Testis (tissue), 3 donors: Measurements from ENCODE around the gene YAE1. TPM values are rescaled to one million over a fixed set of nuclear protein-coding genes. Genes with fewer than 3 reads are reported as not detected.

ENCODE experiments used
- DNase-seq: peaks from one replicate; pipeline ENCODE4 v3.0.0-alpha.2; 2019
- H3K27ac ChIP-seq, 2 donors: fragments of 200-600 bp; sonication (generic); one replicate each; pipeline ENCODE4 v1.5.1; 2019
- H3K27me3 ChIP-seq: fragments of 200-600 bp; sonication (generic); one replicate; pipeline ENCODE4 v1.5.1; 2019
- H3K36me3 ChIP-seq: fragments of 200-600 bp; sonication (generic); one replicate; pipeline ENCODE4 v1.5.1; 2017; ENCODE audit warnings: low read depth; ENCODE audit errors: missing control alignments
- H3K4me1 ChIP-seq: fragments of 200-600 bp; sonication (generic); one replicate; pipeline ENCODE4 v1.5.1; 2019
- H3K4me3 ChIP-seq, 2 donors: fragments of 200-600 bp; sonication (generic); one replicate each; pipeline ENCODE4 v1.5.1; 2017 to 2019
- H3K9me3 ChIP-seq: fragments of 200-600 bp; sonication (generic); one replicate; pipeline ENCODE4 v1.5.1; 2017
- CTCF ChIP-seq, 3 experiments: fragments of 450-650 bp in 2 of 3; fragments of 200-600 bp in 1 of 3; sonication (generic) in 1 of 3; IDR thresholded peaks; one replicate each; pipeline ENCODE4 v1.5.1; 2016 to 2019; ENCODE audit warnings: antibody characterized with exemption in 3 of 3, mild to moderate bottlenecking in 2 of 3, moderate library complexity in 1 of 3
- POLR2A ChIP-seq: fragments of 450-650 bp; IDR thresholded peaks from one replicate; pipeline ENCODE4 v1.6.1; 2017; ENCODE audit warnings: antibody characterized with exemption, mild to moderate bottlenecking, moderate library complexity
- WGBS, 2 donors: methylation state at CpG; one replicate each; pipeline ENCODE4 v1.1.5; 2018; 5-methylcytosine and 5-hydroxymethylcytosine counted together
- intact Hi-C: fragments of 100-400 bp; cut with DNase I; formaldehyde crosslinking; loops from one replicate; pipeline ENCODE4 v1.15.1; 2023; ENCODE audit warnings: low total_unique reads
- polyA plus RNA-seq: library from polyadenylated mRNA; stranded (reverse); fragments of 350-450 nt; fragmentation: Illumina TruSeq; extraction: RNeasy Lipid Tissue Mini Kit (QIAGEN cat#74804); gene quantifications from one replicate; pipeline ENCODE4 v1.2.3, GENCODE V29; 2014; ENCODE audit warnings: low read depth, low replicate concordance; ENCODE audit not compliant: insufficient read depth
- total RNA-seq, 2 donors: library from RNA; depleted of rRNA; stranded (reverse); fragments of >200 nt; gene quantifications; one replicate each; pipeline ENCODE4 v1.2.3, GENCODE V29; 2016

Gene YAE1
- total and polyA plus RNA-seq, 3 donors from 2014 or later: 28.5 to 39.0 (median 32.0) TPM

GRCh38 chr7:39526666-39527065, 39.5 kb upstream of the YAE1 start:
- intact Hi-C loops: no loop called here
- H3K27me3 ChIP-seq: no peaks in the 10 kb centered on the region
- H3K9me3 ChIP-seq: no peaks in the 10 kb centered on the region
- no peaks in the 10 kb centered on the region for H3K4me1 ChIP-seq
- TF ChIP-seq CTCF (IDR thresholded peaks at IDR 0.05) (no peak), POLR2A (no peak)
- no peaks in the 10 kb centered on the region for H3K36me3 ChIP-seq
- no peak overlapping the region for H3K27ac ChIP-seq
- no peak overlapping the region for H3K4me3 ChIP-seq
- no peak for DNase-seq

- no peaks in the 10 kb centered on the region for H3K36me3 ChIP-seq
- H3K9me3 ChIP-seq: no peaks in the 10 kb centered on the region
- H3K27me3 ChIP-seq: no peaks in the 10 kb centered on the region
- intact Hi-C loops: no loop called here
- no peak overlapping the region for H3K4me3 ChIP-seq
- WGBS, 2 donors: 61 to 62% methylated on average over 2 of the region's 2 CpGs
- no peak overlapping the region for H3K27ac ChIP-seq
- H3K4me1 ChIP-seq: no peaks in the 10 kb centered on the region
- TF ChIP-seq CTCF (IDR thresholded peaks at IDR 0.05): no peak
- TF ChIP-seq POLR2A: no peak
- DNase-seq: no peak
These were observed 38.9 kb upstream of the YAE1 start for GRCh38 chr7:39527296-39527695.

- TF ChIP-seq CTCF (IDR thresholded peaks at IDR 0.05) (no peak), POLR2A (no peak)
- Histone ChIP-seq H3K36me3 (no peaks in the 10 kb centered on the region), H3K9me3 (no peaks in the 10 kb centered on the region), H3K27me3 (no peaks in the 10 kb centered on the region), H3K27ac (no peak overlapping the region), H3K4me1 (no peaks in the 10 kb centered on the region), H3K4me3 (no peak overlapping the region)
- intact Hi-C loops: no loop called here
- no peak for DNase-seq
- WGBS, 2 donors: 82 to 91% methylated on average over 2 of the region's 2 CpGs
These were observed 38.3 kb upstream of the YAE1 start for GRCh38 chr7:39527951-39528350.

GRCh38 chr7:39528849-39529248, 37.4 kb upstream of the YAE1 start:
- DNase-seq: no peak
- H3K36me3 ChIP-seq: no peaks in the 10 kb centered on the region
- H3K27ac ChIP-seq: no peak overlapping the region
- no peak overlapping the region for H3K4me3 ChIP-seq
- intact Hi-C loops: no loop called here
- H3K9me3 ChIP-seq: no peaks in the 10 kb centered on the region
- H3K4me1 ChIP-seq: no peaks in the 10 kb centered on the region
- H3K27me3 ChIP-seq: no peaks in the 10 kb centered on the region
- TF ChIP-seq CTCF (IDR thresholded peaks at IDR 0.05): no peak

- no peaks in the 10 kb centered on the region for H3K27me3 ChIP-seq
- TF ChIP-seq POLR2A: no peak
- no peak for TF ChIP-seq CTCF (IDR thresholded peaks at IDR 0.05)
- no peaks in the 10 kb centered on the region for H3K4me1 ChIP-seq
- no peak overlapping the region for H3K27ac ChIP-seq
- no peak overlapping the region for H3K4me3 ChIP-seq
- no peak for DNase-seq
- no peaks in the 10 kb centered on the region for H3K36me3 ChIP-seq
- WGBS, 2 donors: 81 to 82% methylated on average over 3 of the region's 3 CpGs
- intact Hi-C loops: no loop called here
- H3K9me3 ChIP-seq: no peaks in the 10 kb centered on the region
These were observed 36.6 kb upstream of the YAE1 start for GRCh38 chr7:39529582-39529981.
